PC-3 (cell line): ENCODE results near the gene NFKBIA. TPM values are rescaled to one million over a fixed set of nuclear protein-coding genes. Genes with fewer than 3 reads are reported as not detected.
A peak's percentile ranks its signal among the peaks of the same experiment; 100 is the strongest.

Experiments used
- ATAC-seq: fragments of 200-7000 bp; cut with Tn5 transposase; 2 replicates; pipeline ENCODE4 v1.9.1; 2020; ENCODE audit warnings: mild to moderate bottlenecking, moderate library complexity
- BruUV-seq: library from RNA; stranded (reverse); fragments of 400-500 nt; replicated peaks from 2 replicates; lab custom pipeline; 2021; lab: Mats Ljungman, UMichigan
- CTCF ChIA-PET: fragments of 300-600 bp; sonication (Branson Sonifier 250); formaldehyde crosslinking; loops from one replicate; lab custom pipeline; 2022; ENCODE audit warnings: antibody characterized with exemption; lab: Charles Lee
- POLR2A ChIA-PET: fragments of 300-600 bp; sonication (Branson Sonifier 250); formaldehyde crosslinking; loops from one replicate; lab custom pipeline; 2022; ENCODE audit warnings: antibody characterized with exemption; ENCODE audit not compliant: unreplicated experiment; lab: Charles Lee
- DNase-seq: peaks from one replicate; pipeline ENCODE4 v3.0.0-alpha.2; 2015
- H2AFZ ChIP-seq: fragments of 300-600 bp; sonication (generic); 2 replicates; pipeline ENCODE4 v1.6.0; 2016; ENCODE audit warnings: antibody characterized with exemption, low read length
- H3F3A ChIP-seq: fragments of 300-600 bp; sonication (generic); one replicate; pipeline ENCODE4 v1.6.0; 2017; ENCODE audit warnings: antibody characterized with exemption, low read length, control low read depth, mild to moderate bottlenecking; ENCODE audit not compliant: unreplicated experiment
- H3K27ac ChIP-seq: fragments of 300-600 bp; sonication (generic); 2 replicates; pipeline ENCODE4 v1.5.1; 2016; ENCODE audit warnings: mild to moderate bottlenecking, low read length
- H3K27me3 ChIP-seq: fragments of 300-600 bp; sonication (generic); 2 replicates; pipeline ENCODE4 v1.6.1; 2016; ENCODE audit warnings: low read length, mixed read lengths
- H3K36me3 ChIP-seq: fragments of 300-600 bp; sonication (generic); 2 replicates; pipeline ENCODE4 v1.6.1; 2016; ENCODE audit warnings: low read depth, mixed run types, low read length, mixed read lengths
- H3K4me1 ChIP-seq: fragments of 300-600 bp; sonication (generic); 2 replicates; pipeline ENCODE4 v1.5.1; 2016; ENCODE audit warnings: low read length; ENCODE audit not compliant: insufficient read depth
- H3K4me2 ChIP-seq: fragments of 300-600 bp; sonication (generic); 2 replicates; pipeline ENCODE4 v1.6.0; 2016; ENCODE audit warnings: low read length
- H3K4me3 ChIP-seq: fragments of 300-600 bp; sonication (generic); 2 replicates; pipeline ENCODE4 v1.5.1; 2016; ENCODE audit warnings: mild to moderate bottlenecking, low read length, mixed read lengths
- H3K79me2 ChIP-seq: fragments of 300-600 bp; sonication (generic); 2 replicates; pipeline ENCODE4 v1.6.1; 2017; ENCODE audit warnings: low read length, mixed read lengths
- H3K9ac ChIP-seq: fragments of 300-600 bp; sonication (generic); 2 replicates; pipeline ENCODE4 v1.6.0; 2016; ENCODE audit warnings: mild to moderate bottlenecking, low read length
- H3K9me2 ChIP-seq: fragments of 300-600 bp; sonication (generic); replicated peaks from 2 replicates; pipeline ENCODE4 v1.6.1; 2016; ENCODE audit warnings: mixed run types, low read length, mixed read lengths
- H3K9me3 ChIP-seq: fragments of 300-600 bp; sonication (generic); 2 replicates; pipeline ENCODE4 v1.6.1; 2016; ENCODE audit warnings: low read length, mixed read lengths
- H4K20me1 ChIP-seq: fragments of 300-600 bp; sonication (generic); 2 replicates; pipeline ENCODE4 v1.6.1; 2016; ENCODE audit warnings: low read length, mixed read lengths
- EZH2 ChIP-seq: fragments of 300-600 bp; sonication (generic); IDR thresholded peaks from one replicate; pipeline ENCODE4 v1.6.1; 2017; ENCODE audit warnings: antibody characterized with exemption, mild to moderate bottlenecking, low read length; ENCODE audit not compliant: unreplicated experiment
- EZH2phosphoT487 ChIP-seq: fragments of 300-600 bp; sonication (generic); IDR thresholded peaks from 2 replicates; pipeline ENCODE4 v1.6.1; 2018; ENCODE audit warnings: mild to moderate bottlenecking, antibody characterized with exemption, low read length, borderline replicate concordance
- intact Hi-C: fragments of 100-400 bp; cut with micrococcal nuclease; formaldehyde crosslinking; loops from 2 replicates; pipeline ENCODE4 v1.9.0; 2023
- total RNA-seq: library from RNA; depleted of rRNA; stranded (reverse); fragments of >200 nt; gene quantifications from 2 replicates; pipeline ENCODE4 v1.2.3, GENCODE V29; 2014
- TF ChIP-seq, protein P1 (sequence below): fragments of 300-600 bp; sonication (generic); conservative IDR thresholded peaks from 2 replicates; pipeline ENCODE4 v1.5.1; 2017; ENCODE audit warnings: antibody characterized with exemption, low read depth, mild to moderate bottlenecking, low read length

Gene NFKBIA
- total RNA-seq, 1 experiment from 2014 or later = 226 TPM

DNA sequence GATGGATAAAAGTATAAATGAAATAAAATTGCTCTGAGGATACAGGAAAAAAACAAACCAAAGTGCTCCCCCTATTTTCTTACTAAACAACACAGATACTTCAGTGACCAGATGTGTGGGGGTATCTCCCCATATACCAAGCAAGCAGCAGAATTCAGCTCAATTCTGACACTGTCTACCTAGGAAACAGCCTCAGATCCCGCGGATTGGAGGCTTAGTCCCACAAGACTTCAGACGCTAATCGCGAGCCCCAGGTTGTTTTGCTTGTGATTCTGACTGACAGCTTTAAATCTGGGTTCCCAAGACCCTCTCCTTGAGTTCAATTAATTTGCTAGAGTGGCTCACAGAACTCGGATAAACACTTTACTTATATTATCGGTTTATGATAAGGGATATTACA lies 17.3 kb downstream of the NFKBIA start:
- DNase-seq (no peak), ATAC-seq (no peak)
- no peaks in the 10 kb centered on the region for H3K9me3 ChIP-seq
- no peaks in the 10 kb centered on the region for H3K36me3 ChIP-seq
- H3K79me2 ChIP-seq = no peaks in the 10 kb centered on the region
- H3K9ac ChIP-seq = no peak overlapping the region
- no peaks in the 10 kb centered on the region for H4K20me1 ChIP-seq
- H3K4me1 ChIP-seq = no peaks in the 10 kb centered on the region
- H3K27me3 ChIP-seq = no peaks in the 10 kb centered on the region
- H3K4me3 ChIP-seq = no peak overlapping the region
- no TSS peak for BruUV-seq
- no peak overlapping the region for H3K27ac ChIP-seq
- no peaks in the 10 kb centered on the region for H3F3A ChIP-seq
- intact Hi-C loops = no loop called here
- TF ChIP-seq EZH2phosphoT487 (no peak), EZH2 (no peak)
- TF ChIP-seq, protein P1, sequence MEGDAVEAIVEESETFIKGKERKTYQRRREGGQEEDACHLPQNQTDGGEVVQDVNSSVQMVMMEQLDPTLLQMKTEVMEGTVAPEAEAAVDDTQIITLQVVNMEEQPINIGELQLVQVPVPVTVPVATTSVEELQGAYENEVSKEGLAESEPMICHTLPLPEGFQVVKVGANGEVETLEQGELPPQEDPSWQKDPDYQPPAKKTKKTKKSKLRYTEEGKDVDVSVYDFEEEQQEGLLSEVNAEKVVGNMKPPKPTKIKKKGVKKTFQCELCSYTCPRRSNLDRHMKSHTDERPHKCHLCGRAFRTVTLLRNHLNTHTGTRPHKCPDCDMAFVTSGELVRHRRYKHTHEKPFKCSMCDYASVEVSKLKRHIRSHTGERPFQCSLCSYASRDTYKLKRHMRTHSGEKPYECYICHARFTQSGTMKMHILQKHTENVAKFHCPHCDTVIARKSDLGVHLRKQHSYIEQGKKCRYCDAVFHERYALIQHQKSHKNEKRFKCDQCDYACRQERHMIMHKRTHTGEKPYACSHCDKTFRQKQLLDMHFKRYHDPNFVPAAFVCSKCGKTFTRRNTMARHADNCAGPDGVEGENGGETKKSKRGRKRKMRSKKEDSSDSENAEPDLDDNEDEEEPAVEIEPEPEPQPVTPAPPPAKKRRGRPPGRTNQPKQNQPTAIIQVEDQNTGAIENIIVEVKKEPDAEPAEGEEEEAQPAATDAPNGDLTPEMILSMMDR = no peak
- POLR2A ChIA-PET = no interaction called here
- H3K9me2 ChIP-seq = no peaks in the 10 kb centered on the region
- H2AFZ ChIP-seq = no peak overlapping the region
- CTCF ChIA-PET = no interaction called here
- H3K4me2 ChIP-seq = no peak overlapping the region

DNA sequence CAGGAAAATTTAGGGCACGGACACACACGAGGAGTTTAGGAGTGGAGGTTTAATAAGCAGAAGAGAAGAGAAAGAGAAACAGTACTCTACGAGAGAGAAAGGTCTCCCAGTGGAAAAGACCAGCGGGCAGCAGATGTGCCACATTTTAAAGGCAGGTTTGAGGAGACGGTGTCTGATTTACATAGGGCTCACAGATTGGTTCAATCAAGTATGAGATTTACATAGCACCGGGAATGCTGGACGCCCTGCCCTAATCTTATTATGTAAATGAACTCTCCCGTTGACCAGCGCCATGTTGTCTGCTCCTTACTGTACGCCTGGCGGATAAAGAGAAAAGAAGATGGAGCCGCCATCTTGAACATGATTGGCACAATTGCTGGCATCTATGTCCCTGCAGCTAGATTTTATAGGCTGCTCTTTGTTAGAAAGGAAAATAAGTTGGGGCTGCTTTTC lies 17.9 kb downstream of the NFKBIA start:
- Histone ChIP-seq H3F3A (no peaks in the 10 kb centered on the region), H3K9me3 (no peaks in the 10 kb centered on the region), H2AFZ (no peak overlapping the region), H3K9me2 (no peaks in the 10 kb centered on the region), H3K79me2 (no peaks in the 10 kb centered on the region), H3K27me3 (no peaks in the 10 kb centered on the region), H3K4me3 (no peak overlapping the region), H4K20me1 (no peaks in the 10 kb centered on the region), H3K4me2 (no peak overlapping the region), H3K4me1 (no peaks in the 10 kb centered on the region), H3K36me3 (no peaks in the 10 kb centered on the region), H3K9ac (no peak overlapping the region), H3K27ac (no peak overlapping the region)
- DNase-seq = no peak
- TF ChIP-seq EZH2phosphoT487 (no peak), EZH2 (no peak)
- TF ChIP-seq, protein P1 = no peak
- no peak for ATAC-seq
- intact Hi-C loops = no loop called here
- POLR2A ChIA-PET = no interaction called here
- CTCF ChIA-PET = no interaction called here
- no TSS peak for BruUV-seq

DNA sequence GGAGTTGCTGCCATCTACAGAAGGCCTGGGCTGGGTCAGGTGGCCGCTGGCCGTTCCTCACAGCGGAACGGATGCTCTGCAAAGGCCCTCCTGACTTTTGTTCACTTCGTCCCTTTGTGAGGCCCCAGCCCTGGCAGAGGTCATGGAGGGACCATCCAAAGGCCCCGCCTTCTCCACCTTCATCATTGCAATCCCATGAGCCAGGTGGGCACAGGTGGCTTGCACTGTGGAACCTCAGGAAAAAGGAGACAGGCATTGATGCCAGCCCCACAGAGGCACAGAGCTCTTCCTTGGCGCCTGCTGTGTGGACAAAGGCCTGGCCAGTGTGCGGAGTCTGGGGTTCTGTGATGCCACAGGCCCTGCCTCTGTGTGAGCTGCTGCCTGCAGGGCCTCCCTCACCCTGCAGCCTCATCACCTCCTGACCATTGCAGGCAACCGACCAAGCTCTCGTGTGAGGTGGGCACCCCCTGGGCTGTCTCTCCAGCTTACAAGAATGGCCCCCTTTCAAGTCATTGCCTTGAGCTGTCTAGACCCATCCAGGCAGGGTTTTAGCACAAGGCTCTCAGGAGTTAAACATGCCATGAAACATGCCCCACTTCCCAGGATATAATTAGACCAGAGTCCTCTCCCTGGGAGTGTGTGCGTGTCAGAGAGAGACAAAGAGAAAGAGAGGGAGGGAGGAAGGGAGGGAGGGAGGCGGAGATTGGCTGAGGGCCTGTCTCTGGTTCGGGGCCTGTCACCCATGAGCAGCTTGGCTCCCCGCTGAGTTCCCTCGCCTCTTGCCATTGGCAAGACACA lies 19.3 kb downstream of the NFKBIA start:
- peak; percentile 54 for ATAC-seq
- POLR2A ChIA-PET = no interaction called here
- no peaks in the 10 kb centered on the region for H3F3A ChIP-seq

More for the DNA sequence above, 19.3 kb downstream of the NFKBIA start:
- H3K27ac ChIP-seq = no peak overlapping the region
- H3K27me3 ChIP-seq = no peaks in the 10 kb centered on the region
- no peaks in the 10 kb centered on the region for H3K4me1 ChIP-seq
- TF ChIP-seq, protein P1 = no peak
- TF ChIP-seq EZH2phosphoT487 = no peak
- TF ChIP-seq EZH2 = no peak
- H2AFZ ChIP-seq = no peak overlapping the region
- no TSS peak for BruUV-seq
- DNase-seq = no peak
- H3K9ac ChIP-seq = no peak overlapping the region
- H3K9me2 ChIP-seq = no peaks in the 10 kb centered on the region
- no peaks in the 10 kb centered on the region for H3K79me2 ChIP-seq
- intact Hi-C loops = no loop called here
- H3K9me3 ChIP-seq = no peaks in the 10 kb centered on the region
- no peak overlapping the region for H3K4me3 ChIP-seq
- H3K36me3 ChIP-seq = no peaks in the 10 kb centered on the region
- CTCF ChIA-PET = no interaction called here
- H3K4me2 ChIP-seq = no peak overlapping the region
- H4K20me1 ChIP-seq = no peaks in the 10 kb centered on the region
